HL-60 (cell line): ENCODE results near the gene OCEL1.

ENCODE experiments used
- POLR2AphosphoS5 ChIP-seq: IDR thresholded peaks from 2 replicates; pipeline ENCODE4 v1.6.1; 2012; ENCODE audit warnings: low read depth
- REST ChIP-seq: IDR thresholded peaks from 2 replicates; pipeline ENCODE4 v1.6.1; 2012; ENCODE audit warnings: low read depth; ENCODE audit not compliant: insufficient replicate concordance

GRCh38 chr19:17180997-17181702 is 44.9 kb upstream of the OCEL1 start:
- no peak for TF ChIP-seq POLR2AphosphoS5
- TF ChIP-seq REST: no peak
